HG02852 (cell line): ENCODE data around the gene CDKN2AIP.
"Not testable (repeated sequence)": the region's sequence is repeated elsewhere in the genome, so short reads cannot be mapped to it uniquely, and the experiment has no call there.

ENCODE experiments used
- ATAC-seq: cut with Tn5 transposase; IDR thresholded peaks from one replicate; pipeline ENCODE4 v1.9.1; 2021; ENCODE audit warnings: mild to moderate bottlenecking, moderate library complexity; ENCODE audit not compliant: unreplicated experiment

The CDKN2AIP gene

DNA sequence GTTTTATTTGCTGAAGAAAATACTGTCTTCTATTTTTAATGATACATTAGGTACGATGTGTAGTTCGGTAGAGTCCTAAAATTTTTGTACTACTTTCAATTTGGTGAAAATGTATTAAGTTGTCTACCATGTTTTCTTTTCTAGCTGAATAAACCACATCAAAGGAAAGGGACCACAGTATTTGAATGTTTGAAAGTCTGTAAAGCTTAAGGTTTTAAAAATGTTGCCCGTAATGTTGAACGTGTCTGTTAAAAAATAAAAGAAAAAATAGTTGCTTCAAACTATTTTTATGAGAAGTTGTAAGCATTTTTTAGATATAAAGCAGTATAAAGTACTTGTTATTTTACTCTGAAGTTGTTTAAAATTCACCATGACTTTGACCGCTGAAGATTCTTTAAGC is 3.2 kb downstream of the CDKN2AIP start:
- no peak for ATAC-seq

DNA sequence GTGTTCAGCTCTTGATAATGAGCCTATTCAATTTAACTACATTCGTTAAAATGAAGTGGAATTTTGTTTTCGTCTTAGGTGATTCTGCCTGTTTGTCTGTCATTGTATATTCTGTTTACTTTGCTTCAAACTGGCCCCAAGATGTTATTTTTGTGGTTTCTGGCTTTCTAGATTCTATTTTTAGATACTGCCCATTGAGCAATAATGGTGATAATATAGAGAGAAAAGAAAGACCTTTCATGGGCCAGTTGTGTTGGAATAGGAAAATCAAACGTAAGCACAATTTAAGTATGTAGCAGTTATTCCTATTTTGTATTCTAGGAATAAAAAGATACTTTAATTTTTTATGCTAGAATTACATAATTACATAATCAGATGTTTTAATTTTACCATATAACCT is 4.0 kb downstream of the CDKN2AIP start:
- no peak for ATAC-seq

DNA sequence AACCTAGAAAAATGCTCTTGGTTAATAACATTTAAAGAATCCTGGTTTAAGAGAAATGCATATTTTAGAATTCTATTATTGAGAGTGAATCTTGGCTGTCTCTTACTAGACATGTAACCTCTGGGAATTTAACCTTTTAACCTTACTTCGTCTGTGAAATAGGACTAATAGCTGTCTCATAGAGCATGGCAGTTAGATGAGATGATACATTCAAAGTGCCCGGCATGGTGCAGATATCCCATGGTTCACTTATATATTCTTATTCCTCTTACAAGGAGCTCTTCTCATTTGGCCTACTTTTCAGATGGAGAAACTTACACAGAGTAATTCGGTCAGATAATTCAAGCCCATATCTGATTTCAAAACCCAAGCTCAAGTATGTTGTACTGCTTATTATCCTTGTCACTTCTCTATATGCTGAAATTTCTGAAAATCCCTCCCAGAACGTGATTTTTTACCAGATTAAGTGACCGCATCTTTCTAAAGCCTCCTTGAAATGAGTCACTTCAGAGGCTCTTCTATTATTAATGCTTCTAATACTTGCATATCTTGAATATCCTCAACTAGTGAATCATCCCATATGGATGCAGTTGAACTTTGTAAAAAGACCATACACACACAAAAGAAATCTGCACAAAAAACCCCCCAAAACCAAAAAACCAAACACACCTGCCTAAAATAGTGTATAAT is 4.9 kb downstream of the CDKN2AIP start:
- no peak for ATAC-seq

DNA sequence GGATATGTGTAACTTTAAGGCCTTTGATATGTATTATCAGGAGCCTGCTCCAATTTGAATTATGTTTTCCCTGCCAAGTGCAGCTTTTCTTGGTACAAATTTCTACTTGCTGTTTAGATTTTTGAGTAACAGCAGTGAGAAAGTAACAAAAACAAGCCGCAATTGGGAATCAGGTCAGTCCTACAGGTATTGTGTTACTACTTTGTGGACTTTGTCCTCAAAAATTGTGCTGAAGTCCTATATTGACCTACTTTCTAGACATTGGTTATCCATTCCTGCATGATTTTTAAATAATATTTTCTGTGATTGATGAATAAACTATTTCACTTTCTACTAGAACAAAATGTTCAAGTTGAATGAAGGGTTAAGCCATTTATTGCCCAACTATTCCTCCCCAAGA is 5.7 kb downstream of the CDKN2AIP start:
- no peak for ATAC-seq

DNA sequence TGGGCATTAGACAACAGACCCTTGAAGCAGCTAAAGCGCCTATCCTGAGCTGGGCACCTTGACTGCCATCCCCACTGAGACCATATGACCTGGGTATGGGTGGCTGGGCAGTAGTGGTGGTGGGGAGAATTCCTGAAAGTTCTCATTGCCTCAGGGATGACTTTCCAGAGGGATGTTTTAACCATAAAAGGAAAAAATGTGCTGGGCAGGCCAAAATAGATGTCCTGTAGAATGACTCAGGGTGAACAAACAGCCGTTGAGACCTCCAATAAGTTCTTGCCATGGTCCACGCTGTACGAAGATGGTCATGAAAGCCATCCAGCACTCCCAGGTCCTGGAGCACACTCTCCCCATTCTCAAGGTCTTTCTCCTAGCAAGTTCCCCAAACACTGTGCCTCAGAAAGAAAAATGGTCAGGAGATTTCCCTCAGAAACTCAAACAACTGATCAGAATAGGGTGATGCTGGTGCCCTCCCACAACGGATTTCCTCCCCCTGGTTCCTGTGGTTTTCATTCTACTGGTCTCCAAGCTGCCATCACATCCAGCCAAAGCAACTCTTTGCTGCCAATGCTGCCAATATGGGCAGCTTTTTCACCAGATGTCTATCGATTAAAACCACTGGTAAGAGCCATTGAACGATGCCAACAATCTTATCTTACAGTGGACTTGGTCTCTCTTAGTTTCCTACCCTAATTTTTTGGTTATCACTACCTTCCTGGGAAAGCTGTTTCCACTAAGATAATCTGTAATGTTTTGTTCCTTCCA is 11.2 kb downstream of the CDKN2AIP start:
- no peak for ATAC-seq

DNA sequence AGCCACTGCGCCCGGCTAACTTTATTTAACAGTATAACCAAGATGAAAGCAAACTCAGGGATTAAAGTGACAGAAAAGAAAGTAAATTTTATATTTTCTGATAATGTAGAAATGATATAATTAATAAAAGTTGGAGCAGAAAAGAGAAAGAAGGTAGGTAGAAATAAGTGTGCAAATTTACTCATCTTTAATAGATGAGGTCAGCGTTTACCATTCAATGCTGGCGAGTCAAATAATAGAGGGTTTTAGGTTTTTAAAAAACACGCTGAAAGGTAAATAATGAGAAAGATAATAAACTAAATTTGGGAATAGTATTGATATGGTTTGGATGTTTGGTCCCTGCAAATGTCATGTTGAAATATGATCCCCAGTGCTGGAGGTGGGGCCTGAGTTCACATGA is 13.6 kb downstream of the CDKN2AIP start:
- no peak for ATAC-seq

DNA sequence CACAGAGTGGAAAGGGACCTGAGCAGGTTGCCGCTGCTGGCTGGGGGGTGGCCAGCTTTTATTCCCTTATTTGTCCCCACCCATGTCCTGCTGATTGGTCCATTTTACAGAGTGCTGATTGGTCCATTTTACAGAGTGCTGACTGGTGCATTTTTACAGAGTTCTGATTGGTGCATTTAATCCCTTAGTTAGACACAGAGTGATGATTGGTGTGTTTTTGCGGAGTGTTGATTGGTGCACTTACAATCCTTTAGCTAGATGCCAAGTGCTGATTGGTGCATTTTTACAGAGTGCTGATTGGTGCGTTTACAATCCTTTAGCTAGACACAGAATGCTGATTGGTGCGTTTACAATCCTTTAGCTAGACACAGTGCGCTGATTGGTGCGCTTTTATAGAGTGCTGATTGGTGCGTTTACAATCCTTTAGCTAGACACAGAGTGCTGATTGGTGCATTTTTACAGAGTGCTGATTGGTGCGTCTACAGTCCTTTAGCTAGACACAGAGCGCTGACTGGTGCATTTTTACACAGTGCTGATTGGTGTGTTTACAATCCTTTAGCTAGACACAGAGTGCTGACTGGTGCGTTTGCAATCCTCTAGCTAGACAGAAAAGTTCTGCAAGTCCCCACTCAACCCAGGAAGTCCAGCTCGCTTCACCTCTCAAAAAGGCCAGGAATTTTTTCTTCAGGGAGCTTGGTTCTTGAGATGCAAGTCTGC is 19.6 kb downstream of the CDKN2AIP start:
- not testable (repeated sequence) for ATAC-seq

DNA sequence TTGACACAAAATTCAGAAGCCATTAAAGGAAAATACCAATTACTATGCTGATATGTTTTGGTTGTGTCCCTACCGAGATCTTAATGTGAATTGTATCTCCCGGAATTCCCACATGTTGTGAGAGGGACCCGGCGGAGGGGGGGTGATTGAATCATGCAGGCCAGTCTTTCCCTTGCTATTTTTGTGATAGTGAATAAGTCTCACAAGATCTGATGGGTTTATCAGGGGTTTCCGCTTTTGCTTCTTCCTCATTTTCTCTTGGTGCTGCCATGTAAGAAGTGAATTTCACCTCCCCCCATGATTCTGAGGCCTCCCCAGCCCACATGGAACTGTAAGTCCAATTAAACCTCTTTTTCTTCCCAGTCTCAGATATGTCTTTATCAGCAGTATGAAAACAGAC is 21.4 kb downstream of the CDKN2AIP start:
- ATAC-seq: not testable (repeated sequence)

DNA sequence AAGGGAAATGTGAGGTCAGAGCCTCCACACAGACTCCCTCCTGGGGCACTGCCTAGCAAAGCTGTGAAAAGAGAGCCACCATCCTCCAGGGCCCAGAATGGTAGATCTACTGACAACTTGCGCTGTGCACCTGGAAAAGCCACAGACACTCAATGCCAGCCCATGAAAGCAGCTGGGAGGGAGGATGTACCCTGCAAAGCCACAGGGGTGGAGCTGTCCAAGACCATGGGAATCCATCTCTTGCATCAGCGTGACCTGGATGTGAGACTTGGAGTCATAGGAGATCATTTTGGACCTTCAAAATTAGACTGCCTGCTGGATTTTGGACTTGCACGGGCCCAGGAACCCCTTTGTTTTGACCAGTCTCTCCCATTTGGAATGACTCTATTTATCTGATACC is 22.8 kb downstream of the CDKN2AIP start:
- ATAC-seq: no peak

DNA sequence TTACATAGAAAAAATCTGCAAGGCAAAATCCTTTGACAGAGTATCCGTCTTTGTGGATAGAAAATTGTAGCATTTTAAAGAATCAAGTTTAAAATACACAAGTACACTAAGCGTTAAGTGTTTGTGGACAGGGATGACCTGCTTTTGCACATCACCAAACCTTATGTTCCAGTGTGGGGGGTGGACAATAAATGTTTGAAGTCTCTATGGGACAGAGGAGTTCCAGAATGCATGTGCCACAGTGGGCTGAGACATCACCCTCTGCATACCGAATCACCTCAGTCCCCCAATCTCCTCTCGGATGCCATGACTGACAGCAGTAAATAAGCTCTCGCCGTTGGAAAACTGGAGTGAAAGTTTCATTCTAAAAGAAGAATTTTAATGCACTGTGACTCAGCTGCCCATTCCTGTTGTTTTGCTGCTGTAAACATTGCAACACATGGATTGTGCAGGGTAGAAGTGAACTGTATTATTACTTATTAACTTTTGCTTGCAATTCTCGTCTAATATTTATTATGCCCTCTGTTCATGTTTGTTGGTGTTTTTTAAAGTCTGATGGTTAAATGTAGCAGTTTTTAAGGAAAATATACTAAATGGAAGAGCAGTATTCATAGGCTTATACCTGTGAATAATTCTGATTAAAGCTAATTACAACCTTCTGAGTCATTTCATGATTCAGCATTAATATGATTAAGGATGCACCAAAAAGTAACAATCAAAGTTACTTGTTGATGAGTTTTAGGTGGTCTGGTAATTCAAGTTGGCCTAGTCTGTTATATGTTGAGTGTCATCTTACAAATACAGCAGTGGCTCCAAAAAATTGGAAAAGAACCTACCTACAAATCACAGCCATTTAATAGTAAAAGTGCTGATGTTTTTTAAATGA is 24.0 kb downstream of the CDKN2AIP start:
- no peak for ATAC-seq

DNA sequence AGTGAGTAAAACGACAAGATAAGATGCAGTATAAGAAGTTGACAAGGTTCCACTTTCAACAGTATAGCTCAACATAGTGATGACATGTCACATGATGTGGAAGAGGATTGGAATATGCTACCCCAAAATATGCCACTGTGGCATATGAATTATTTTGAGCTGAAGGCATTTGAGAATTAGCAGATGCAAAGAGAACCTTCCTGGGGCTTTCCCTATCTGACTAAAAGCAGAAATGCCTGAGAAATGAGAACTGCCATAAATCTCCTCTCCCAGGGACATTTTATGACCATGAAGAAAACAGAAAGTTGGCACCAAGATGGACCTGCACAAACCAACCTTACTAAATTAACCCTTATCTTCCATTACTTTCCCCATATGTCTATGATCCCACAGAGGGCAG is 24.8 kb downstream of the CDKN2AIP start:
- no peak for ATAC-seq

DNA sequence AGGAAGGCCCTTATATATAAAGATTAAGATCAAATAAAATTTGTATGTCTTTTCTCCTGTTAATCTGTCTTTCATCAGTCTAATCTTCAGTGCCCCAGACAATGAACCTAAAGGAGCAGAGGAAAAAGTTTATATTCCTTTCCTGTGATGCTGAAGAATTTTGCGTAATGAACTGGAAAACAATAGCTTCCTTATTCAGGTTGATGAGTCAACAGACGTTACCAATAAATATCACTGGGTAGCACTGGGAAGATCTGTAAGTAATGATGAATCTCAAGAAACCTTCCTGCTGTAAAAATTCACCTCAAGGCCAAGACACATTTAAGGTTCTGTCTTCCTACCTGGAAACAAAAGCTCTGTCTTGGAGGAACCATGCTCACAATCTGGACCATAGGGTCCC is 25.5 kb downstream of the CDKN2AIP start:
- no peak for ATAC-seq

DNA sequence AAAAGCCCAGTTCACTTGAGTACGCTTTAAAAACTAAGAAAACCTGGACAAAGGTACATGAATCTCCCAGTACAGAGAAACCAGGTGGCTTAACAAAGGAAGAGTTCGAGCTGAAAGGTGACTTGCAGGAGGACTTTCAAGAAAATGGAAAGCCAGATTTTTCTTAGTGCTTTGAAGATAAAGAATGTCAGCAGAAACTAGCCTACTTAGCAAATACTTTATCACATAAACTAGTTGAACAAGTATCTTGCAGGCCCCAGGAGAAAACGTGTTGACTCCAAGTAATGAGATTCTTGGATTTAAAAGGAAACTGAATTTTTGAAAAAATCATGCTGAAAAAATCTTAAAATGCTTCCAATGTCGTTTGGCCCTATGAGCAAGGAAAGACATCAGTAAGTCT is 26.4 kb downstream of the CDKN2AIP start:
- ATAC-seq: no peak

DNA sequence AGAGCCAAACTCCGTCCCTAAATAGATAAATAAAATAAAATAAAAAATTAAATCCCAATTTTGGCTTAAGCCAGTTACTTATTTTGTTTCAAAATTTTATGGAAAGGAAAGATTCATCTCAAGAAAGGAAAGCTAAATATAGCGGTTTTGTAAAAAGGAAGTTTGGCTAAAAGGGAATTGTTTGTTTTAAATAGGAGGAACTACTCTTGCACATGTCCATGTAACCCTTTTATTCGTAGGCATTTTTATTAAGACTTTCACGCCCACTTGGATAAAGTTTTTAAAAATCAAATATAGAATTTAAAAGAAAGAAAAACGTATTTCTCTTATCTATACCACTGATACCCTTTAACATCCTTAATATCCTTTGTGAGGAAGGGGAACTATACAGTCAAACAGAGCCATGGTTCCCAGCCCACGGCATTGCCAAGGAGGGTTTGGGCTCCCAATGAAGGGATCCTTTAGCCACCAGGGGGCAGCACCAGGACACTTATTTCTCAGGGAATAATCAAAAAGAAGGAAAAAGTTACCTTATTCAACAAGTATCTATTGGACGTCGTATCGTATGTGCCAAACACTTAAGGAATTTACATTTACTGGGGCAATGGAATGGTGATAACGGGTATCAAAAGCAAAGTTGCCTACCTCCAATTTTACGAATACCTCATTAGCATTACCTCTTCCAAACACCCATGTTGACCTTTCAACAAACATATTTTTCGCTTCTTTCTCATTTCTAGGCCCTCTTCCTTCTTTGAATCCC is 27.7 kb downstream of the CDKN2AIP start:
- ATAC-seq: peak; percentile 87

DNA sequence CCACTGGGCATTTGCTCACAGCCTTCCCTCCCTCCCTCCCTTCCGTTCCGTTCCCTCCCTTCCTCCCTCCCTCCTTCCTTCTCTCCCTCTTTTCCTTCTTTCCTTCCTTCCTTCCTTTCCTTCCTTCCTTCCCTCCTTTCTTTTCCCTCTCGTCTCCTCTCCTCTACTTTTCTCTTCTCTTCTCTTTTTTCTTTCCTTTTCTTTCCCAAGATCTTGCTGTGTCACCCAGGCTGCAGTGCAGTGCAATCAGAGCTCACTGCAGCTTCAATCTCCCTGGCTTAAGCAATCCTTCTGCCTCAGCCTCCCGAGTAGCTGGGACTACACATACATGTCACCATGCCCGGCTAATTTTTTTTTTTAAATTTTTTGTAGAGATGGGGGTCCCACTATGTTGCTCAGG is 33.7 kb downstream of the CDKN2AIP start:
- no peak for ATAC-seq

DNA sequence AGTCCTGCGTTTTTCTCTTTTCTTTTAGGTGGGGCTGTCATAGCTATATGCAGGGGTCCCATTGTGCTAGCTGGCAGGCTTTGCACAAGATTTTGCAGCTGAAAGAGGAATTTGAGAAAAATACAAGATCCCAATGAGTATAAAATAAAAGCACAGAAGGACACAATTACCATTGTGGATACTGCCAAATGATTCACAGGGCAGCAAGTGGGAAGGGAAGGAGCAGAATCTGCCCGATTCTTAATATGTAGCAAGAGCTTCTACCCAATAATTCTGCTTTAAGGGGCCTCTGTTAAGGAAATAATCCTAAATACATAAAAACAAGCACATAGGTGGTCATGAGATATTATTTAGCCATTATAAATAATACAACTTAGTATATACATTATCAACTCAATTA is 34.5 kb downstream of the CDKN2AIP start:
- no peak for ATAC-seq

DNA sequence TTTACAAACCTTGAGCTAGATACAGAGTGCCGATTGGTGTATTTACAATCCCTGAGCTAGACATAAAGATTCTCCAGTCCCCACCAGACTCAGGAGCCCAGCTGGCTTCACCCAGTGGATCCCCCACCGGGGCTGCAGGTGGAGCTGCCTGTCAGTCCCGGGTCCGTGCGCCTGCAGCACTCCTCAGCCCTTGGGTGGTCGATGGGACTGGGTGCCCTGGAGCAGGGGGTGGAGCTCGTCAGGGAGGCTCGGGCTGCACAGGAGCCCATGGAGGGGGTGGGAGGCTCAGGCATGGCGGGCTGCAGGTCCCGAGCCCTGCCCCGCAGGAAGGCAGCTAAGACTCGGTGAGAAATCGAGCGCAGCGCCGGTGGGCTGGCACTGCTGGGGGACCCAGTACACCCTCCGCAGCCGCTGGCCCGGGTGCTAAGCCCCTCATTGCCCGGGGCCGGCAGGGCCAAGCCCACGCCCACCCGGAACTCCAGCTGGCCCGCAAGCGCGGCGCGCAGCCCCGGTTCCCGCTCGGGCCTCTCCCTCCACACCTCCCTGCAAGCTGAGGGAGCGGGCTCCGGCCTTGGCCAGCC is 38.2 kb downstream of the CDKN2AIP start:
- not testable (repeated sequence) for ATAC-seq

DNA sequence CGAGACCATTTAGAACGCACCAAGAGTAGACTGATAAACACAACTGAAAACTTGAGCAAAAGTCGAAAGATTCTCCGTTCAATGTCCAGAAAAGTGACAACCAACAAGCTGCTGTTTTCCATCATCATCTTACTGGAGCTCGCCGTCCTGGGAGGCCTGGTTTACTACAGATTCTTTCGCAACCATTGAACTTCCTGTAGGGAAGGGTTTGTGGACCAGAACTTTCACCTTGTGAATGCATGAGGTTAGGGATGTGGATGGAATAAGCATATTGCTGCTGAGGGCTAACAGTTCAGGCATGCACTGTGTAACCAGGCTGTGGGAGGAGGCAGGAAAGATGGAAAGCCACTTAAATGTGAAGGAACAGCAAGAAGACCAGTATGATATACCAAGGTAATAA is 39.6 kb downstream of the CDKN2AIP start:
- ATAC-seq: no peak

DNA sequence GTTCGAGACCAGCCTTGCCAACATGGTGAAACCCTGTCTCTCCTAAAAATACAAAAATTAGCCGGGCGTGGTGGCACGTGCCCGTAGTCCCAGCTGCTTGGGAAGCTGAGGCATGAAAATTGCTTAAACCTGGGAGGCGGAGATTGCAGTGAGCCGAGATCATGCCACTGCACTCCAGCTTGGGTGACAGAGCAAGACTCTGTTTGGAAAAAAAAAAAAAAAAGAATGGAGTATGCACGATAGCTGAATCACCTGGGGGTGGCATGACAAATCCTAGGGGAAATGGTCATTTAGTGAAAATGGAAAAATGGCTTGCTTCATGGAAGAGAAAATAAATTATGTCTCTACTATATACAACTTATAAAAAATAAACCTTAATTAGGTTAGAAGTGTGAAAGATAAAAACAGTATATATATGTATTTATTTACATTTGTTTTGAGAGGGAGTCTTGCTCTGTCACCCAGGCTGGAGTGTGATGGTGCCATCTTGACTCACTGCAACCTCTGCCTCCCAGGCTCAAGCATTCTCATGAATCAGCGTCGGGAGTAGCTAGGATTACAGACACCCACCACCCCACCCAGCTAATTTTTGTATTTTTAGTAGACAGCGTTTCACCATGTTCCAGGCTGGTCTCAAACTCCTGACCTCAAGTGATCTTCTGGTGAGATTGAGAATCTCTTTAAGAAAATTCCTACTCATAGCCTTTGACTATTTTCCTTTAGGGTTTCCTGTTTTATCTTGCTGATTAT is 41.1 kb downstream of the CDKN2AIP start:
- no peak for ATAC-seq
